Activated T-helper 2 cell treated with anti-CD3 and anti-CD28 coated beads, Interferon-gamma antibody, Interleukin-2, Interleukin-4, amounts not matched to agents 10 μg/mL and 5 μg/mL and 100 μg/mL, durations not matched to agents 14 hours and 24 hours and 36 hours (primary cell): ENCODE data around the gene FAM13B. TPM values are rescaled to one million over a fixed set of nuclear protein-coding genes. Genes with fewer than 3 reads are reported as not detected.

ENCODE experiments used
- DNase-seq: peaks from one replicate; pipeline ENCODE4 v3.0.0; 2021; ENCODE audit warnings: low spot score
- H3K27ac Mint-ChIP-seq: one replicate; pipeline ENCODE4 v1.8.0; 2021; ENCODE audit warnings: mixed read lengths
- H3K27me3 Mint-ChIP-seq: one replicate; pipeline ENCODE4 v1.8.0; 2021; ENCODE audit warnings: low read depth, mixed read lengths
- H3K36me3 Mint-ChIP-seq: one replicate; pipeline ENCODE4 v1.8.0; 2021; ENCODE audit warnings: low read depth, mixed read lengths
- H3K4me1 Mint-ChIP-seq: one replicate; pipeline ENCODE4 v1.8.0; 2021; ENCODE audit warnings: low read depth, mixed read lengths
- H3K4me3 Mint-ChIP-seq: one replicate; pipeline ENCODE4 v1.8.0; 2021; ENCODE audit warnings: low read depth, mild to moderate bottlenecking, moderate library complexity, mixed read lengths
- H3K9me3 Mint-ChIP-seq: one replicate; pipeline ENCODE4 v1.8.0; 2021; ENCODE audit warnings: mixed read lengths
- intact Hi-C: fragments of 100-400 bp; cut with micrococcal nuclease; formaldehyde crosslinking; loops from one replicate; pipeline ENCODE4 v1.15.1; 2023
- total RNA-seq: library from RNA; stranded (reverse); gene quantifications from 2 replicates; pipeline ENCODE4 v1.2.3, GENCODE V29; 2022

The FAM13B gene
- total RNA-seq, 1 donor from 2014 or later, result 20.3 TPM

- no peak for DNase-seq
- H3K9me3 Mint-ChIP-seq, result no peaks in the 10 kb centered on the region
- peaks cover 52% of the 10 kb centered on the region for H3K36me3 Mint-ChIP-seq
- H3K4me1 Mint-ChIP-seq, result peaks cover 3% of the 10 kb centered on the region
- no peak overlapping the region for H3K4me3 Mint-ChIP-seq
- H3K27me3 Mint-ChIP-seq, result no peaks in the 10 kb centered on the region
- intact Hi-C loops, result no loop called here
- H3K27ac Mint-ChIP-seq, result no peak overlapping the region
These were observed 93.5 kb downstream of the FAM13B start for GRCh38 chr5:137939331-137939730.

GRCh38 chr5:137938751-137939143 lies 94.1 kb downstream of the FAM13B start:
- Mint-ChIP-seq H3K27me3 (no peaks in the 10 kb centered on the region), H3K27ac (peak overlapping the region; percentile 10), H3K9me3 (no peaks in the 10 kb centered on the region), H3K4me1 (peaks cover 3% of the 10 kb centered on the region), H3K36me3 (peaks cover 46% of the 10 kb centered on the region), H3K4me3 (no peak overlapping the region)
- DNase-seq, result no peak
- intact Hi-C loops, result no loop called here

- Mint-ChIP-seq H3K4me1 (peaks cover 3% of the 10 kb centered on the region), H3K36me3 (peaks cover 45% of the 10 kb centered on the region), H3K4me3 (no peak overlapping the region), H3K27ac (no peak overlapping the region), H3K9me3 (no peaks in the 10 kb centered on the region), H3K27me3 (no peaks in the 10 kb centered on the region)
- intact Hi-C loops, result no loop called here
- DNase-seq, result no peak
These were observed 94.7 kb downstream of the FAM13B start for GRCh38 chr5:137937994-137938750.

GRCh38 chr5:137935694-137936093 lies 97.2 kb downstream of the FAM13B start:
- no peak overlapping the region for H3K27ac Mint-ChIP-seq

GRCh38 chr5:137935190-137935589 lies 97.7 kb downstream of the FAM13B start:
- H3K4me1 Mint-ChIP-seq, result peaks cover 3% of the 10 kb centered on the region
- intact Hi-C loops, result no loop called here

More at GRCh38 chr5:137935694-137936093, 97.2 kb downstream of the FAM13B start:
- Mint-ChIP-seq H3K27me3 (no peaks in the 10 kb centered on the region), H3K4me1 (peaks cover 3% of the 10 kb centered on the region), H3K36me3 (peaks cover 32% of the 10 kb centered on the region), H3K4me3 (no peak overlapping the region), H3K9me3 (no peaks in the 10 kb centered on the region)
- intact Hi-C loops, result no loop called here
- no peak for DNase-seq

GRCh38 chr5:137933491-137933911 lies 99.4 kb downstream of the FAM13B start:
- no peaks in the 10 kb centered on the region for H3K27me3 Mint-ChIP-seq
- no peaks in the 10 kb centered on the region for H3K4me1 Mint-ChIP-seq
- H3K9me3 Mint-ChIP-seq, result no peaks in the 10 kb centered on the region
- no peak for DNase-seq
- H3K36me3 Mint-ChIP-seq, result peaks cover 13% of the 10 kb centered on the region
- intact Hi-C loops, result no loop called here
- H3K4me3 Mint-ChIP-seq, result no peak overlapping the region
- no peak overlapping the region for H3K27ac Mint-ChIP-seq

More at GRCh38 chr5:137935190-137935589, 97.7 kb downstream of the FAM13B start:
- no peak for DNase-seq
- peaks cover 28% of the 10 kb centered on the region for H3K36me3 Mint-ChIP-seq
- H3K27me3 Mint-ChIP-seq, result no peaks in the 10 kb centered on the region
- no peaks in the 10 kb centered on the region for H3K9me3 Mint-ChIP-seq
- H3K4me3 Mint-ChIP-seq, result no peak overlapping the region
- no peak overlapping the region for H3K27ac Mint-ChIP-seq

- DNase-seq, result no peak
- Mint-ChIP-seq H3K36me3 (peaks cover 13% of the 10 kb centered on the region), H3K4me3 (no peak overlapping the region), H3K9me3 (no peaks in the 10 kb centered on the region), H3K4me1 (no peaks in the 10 kb centered on the region), H3K27me3 (no peaks in the 10 kb centered on the region), H3K27ac (no peak overlapping the region)
- intact Hi-C loops, result no loop called here
These were observed 100.1 kb downstream of the FAM13B start for GRCh38 chr5:137932800-137933199.

- no peaks in the 10 kb centered on the region for H3K27me3 Mint-ChIP-seq
- H3K27ac Mint-ChIP-seq, result no peak overlapping the region
- DNase-seq, result no peak
- no peaks in the 10 kb centered on the region for H3K9me3 Mint-ChIP-seq
- no peaks in the 10 kb centered on the region for H3K36me3 Mint-ChIP-seq
- intact Hi-C loops, result no loop called here
- H3K4me1 Mint-ChIP-seq, result no peaks in the 10 kb centered on the region
- H3K4me3 Mint-ChIP-seq, result no peak overlapping the region
These were observed 109.0 kb downstream of the FAM13B start for GRCh38 chr5:137923856-137924255.

- intact Hi-C loops, result no loop called here
- peaks cover 8% of the 10 kb centered on the region for H3K9me3 Mint-ChIP-seq
- no peak for DNase-seq
- no peak overlapping the region for H3K27ac Mint-ChIP-seq
- no peaks in the 10 kb centered on the region for H3K4me1 Mint-ChIP-seq
- no peak overlapping the region for H3K4me3 Mint-ChIP-seq
- H3K36me3 Mint-ChIP-seq, result no peaks in the 10 kb centered on the region
- no peaks in the 10 kb centered on the region for H3K27me3 Mint-ChIP-seq
These were observed 110.9 kb downstream of the FAM13B start for GRCh38 chr5:137921931-137922330.

- intact Hi-C loops, result no loop called here
- no peaks in the 10 kb centered on the region for H3K36me3 Mint-ChIP-seq
- no peak overlapping the region for H3K27ac Mint-ChIP-seq
These were observed 116.0 kb downstream of the FAM13B start for GRCh38 chr5:137916923-137917322.

GRCh38 chr5:137914758-137915157 lies 118.1 kb downstream of the FAM13B start:
- Mint-ChIP-seq H3K27me3 (peaks cover 5% of the 10 kb centered on the region), H3K27ac (no peak overlapping the region), H3K4me1 (no peaks in the 10 kb centered on the region), H3K4me3 (no peak overlapping the region), H3K36me3 (no peaks in the 10 kb centered on the region), H3K9me3 (peaks cover 15% of the 10 kb centered on the region)
- intact Hi-C loops, result no loop called here
- no peak for DNase-seq

More at GRCh38 chr5:137916923-137917322, 116.0 kb downstream of the FAM13B start:
- no peak overlapping the region for H3K4me3 Mint-ChIP-seq
- peaks cover 15% of the 10 kb centered on the region for H3K9me3 Mint-ChIP-seq
- H3K4me1 Mint-ChIP-seq, result no peaks in the 10 kb centered on the region
- H3K27me3 Mint-ChIP-seq, result no peaks in the 10 kb centered on the region
- no peak for DNase-seq

- no peak overlapping the region for H3K4me3 Mint-ChIP-seq
- intact Hi-C loops, result no loop called here
- H3K9me3 Mint-ChIP-seq, result no peaks in the 10 kb centered on the region
- DNase-seq, result no peak
- peaks cover 8% of the 10 kb centered on the region for H3K27me3 Mint-ChIP-seq
- peaks cover 4% of the 10 kb centered on the region for H3K4me1 Mint-ChIP-seq
- H3K36me3 Mint-ChIP-seq, result no peaks in the 10 kb centered on the region
- H3K27ac Mint-ChIP-seq, result no peak overlapping the region
These were observed 130.3 kb downstream of the FAM13B start for GRCh38 chr5:137902408-137903133.
